ENCODE results near the gene FBN1.

Gene FBN1

DNA sequence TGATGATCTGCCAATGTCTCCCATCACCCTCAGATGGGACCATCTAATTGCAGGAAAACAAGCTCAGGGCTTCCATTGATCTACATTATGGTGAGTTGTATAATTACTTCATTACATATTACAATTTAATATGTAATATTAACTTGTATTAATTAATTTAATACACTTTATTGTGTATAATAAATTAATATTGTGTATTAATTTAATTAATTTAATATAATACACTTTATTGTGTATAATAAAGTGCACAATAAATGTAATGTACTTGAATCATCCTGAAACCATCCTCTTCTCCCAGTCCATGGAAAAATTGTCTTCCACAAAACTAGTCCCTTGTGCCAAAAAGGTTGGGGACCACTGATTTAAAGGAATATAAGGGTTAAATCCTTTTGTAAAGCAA lies 123.4 kb downstream of the FBN1 start:
- Mint-ChIP-seq H3K9me3 (no peaks in the 10 kb centered on the region), H3K4me3 (no peak overlapping the region), H3K4me1 (ENCODE audit: low read depth) (no peaks in the 10 kb centered on the region)

GRCh38 chr15:48520376-48521155 lies 124.9 kb downstream of the FBN1 start:
- H3K4me3 Mint-ChIP-seq, result no peak overlapping the region
- H3K4me1 Mint-ChIP-seq (ENCODE audit: low read depth), result no peaks in the 10 kb centered on the region
- no peaks in the 10 kb centered on the region for H3K36me3 Mint-ChIP-seq (ENCODE audit: low read depth)
- H3K9me3 Mint-ChIP-seq, result no peaks in the 10 kb centered on the region
- H3K27ac Mint-ChIP-seq, result no peak overlapping the region
- H3K27me3 Mint-ChIP-seq, result no peaks in the 10 kb centered on the region

More for the DNA sequence above, 123.4 kb downstream of the FBN1 start:
- Mint-ChIP-seq H3K36me3 (ENCODE audit: low read depth) (no peaks in the 10 kb centered on the region), H3K27me3 (no peaks in the 10 kb centered on the region), H3K27ac (no peak overlapping the region)

DNA sequence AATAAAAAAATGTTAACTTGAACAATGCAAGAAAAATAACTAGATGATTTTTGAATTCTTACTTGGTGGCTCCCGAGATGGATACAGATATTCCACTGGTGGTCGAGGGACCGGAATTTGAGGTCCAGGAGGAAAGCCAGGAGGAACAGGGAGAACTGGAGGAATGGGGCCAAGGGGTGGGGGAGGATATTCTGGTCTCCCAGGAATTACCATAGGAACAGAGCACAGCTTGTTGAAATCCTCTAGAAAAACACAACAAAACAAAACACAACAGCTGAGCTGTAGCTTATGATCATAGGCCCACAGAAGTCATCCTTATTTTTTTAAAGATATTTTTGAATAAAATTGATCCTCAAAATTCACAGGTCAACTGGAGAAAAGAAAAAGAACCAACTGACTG lies 129.4 kb downstream of the FBN1 start:
- Mint-ChIP-seq H3K4me1 (ENCODE audit: low read depth) (no peaks in the 10 kb centered on the region), H3K27ac (no peak overlapping the region), H3K4me3 (no peak overlapping the region), H3K9me3 (no peaks in the 10 kb centered on the region), H3K27me3 (no peaks in the 10 kb centered on the region), H3K36me3 (ENCODE audit: low read depth) (no peaks in the 10 kb centered on the region)

DNA sequence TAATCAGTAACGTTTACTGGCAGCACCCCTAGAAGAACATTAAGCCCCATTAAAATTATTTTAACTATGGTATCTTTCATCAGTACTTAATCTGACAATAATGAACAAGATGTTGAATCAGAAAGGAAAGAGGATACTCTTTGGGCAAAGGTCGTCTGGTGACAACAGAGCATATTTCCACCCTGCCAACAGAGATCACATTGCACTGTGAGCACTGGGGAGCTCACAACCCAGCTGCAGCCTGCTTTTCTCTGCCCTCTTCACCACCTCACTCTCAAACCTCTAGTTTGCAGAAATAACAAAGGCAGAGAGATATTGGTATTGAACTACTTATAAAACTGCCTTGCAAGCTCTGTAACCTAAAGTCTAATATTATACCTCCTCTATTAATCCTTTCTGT lies 130.0 kb downstream of the FBN1 start:
- H3K27ac Mint-ChIP-seq, result no peak overlapping the region
- no peak overlapping the region for H3K4me3 Mint-ChIP-seq
- no peaks in the 10 kb centered on the region for H3K36me3 Mint-ChIP-seq (ENCODE audit: low read depth)
- H3K4me1 Mint-ChIP-seq (ENCODE audit: low read depth), result no peaks in the 10 kb centered on the region
- H3K27me3 Mint-ChIP-seq, result no peaks in the 10 kb centered on the region
- no peaks in the 10 kb centered on the region for H3K9me3 Mint-ChIP-seq

DNA sequence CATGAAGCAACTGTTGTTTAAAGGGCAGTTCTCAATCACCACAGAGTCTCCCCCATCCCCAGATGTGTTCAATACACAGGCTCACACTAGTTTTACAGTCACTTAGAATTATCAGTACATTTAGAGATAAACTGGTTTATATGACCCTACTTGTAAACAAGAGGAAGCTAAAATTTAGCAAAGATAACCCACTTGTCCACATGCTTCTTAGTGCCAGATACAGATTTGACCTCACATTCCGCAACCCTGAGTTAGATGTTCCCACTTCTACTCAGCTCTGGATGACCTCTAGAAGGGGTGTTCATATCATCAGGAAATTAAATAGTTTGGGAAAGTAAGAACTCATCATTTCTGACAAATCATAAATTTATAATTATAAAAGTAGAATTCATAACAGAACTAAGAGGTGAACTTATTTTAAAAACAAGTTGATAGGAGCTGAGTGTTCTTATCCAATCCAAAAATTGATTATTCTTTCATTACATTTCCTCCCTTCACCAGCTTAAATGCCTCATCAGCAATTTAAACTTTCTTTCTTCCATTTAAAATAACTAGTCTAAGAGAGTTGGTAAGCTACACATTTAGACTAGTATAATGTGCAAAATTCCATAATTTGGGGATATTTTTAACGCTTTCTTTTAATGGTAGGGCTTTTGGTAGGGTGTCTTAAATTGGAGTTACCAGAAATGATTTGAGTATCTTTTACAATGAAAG lies 131.2 kb downstream of the FBN1 start:
- no peaks in the 10 kb centered on the region for H3K9me3 Mint-ChIP-seq
- no peak overlapping the region for H3K4me3 Mint-ChIP-seq
- H3K36me3 Mint-ChIP-seq (ENCODE audit: low read depth), result no peaks in the 10 kb centered on the region
- H3K27ac Mint-ChIP-seq, result no peak overlapping the region
- H3K4me1 Mint-ChIP-seq (ENCODE audit: low read depth), result no peaks in the 10 kb centered on the region
- H3K27me3 Mint-ChIP-seq, result no peaks in the 10 kb centered on the region

DNA sequence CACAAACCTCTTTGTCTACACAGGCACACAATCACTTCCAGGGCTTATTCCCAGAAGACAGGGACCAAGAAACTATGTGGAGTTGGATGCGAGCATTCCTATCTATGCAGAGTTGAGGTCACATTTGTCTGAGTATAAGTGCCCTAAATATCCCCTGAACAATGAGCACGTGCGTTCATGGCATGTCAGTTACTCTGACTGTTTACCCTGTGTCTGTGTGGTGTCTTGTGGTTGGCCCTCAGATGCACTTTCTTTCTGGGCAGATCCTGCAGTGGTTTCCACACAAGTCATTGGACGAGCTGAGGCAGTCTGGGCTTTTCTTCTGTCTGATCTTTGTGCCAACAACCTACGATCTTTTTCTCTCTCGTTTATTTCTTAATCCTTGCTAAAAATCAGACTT lies 134.5 kb downstream of the FBN1 start:
- Mint-ChIP-seq H3K4me1 (ENCODE audit: low read depth) (no peaks in the 10 kb centered on the region), H3K36me3 (ENCODE audit: low read depth) (no peaks in the 10 kb centered on the region), H3K27ac (no peak overlapping the region), H3K4me3 (no peak overlapping the region), H3K9me3 (no peaks in the 10 kb centered on the region), H3K27me3 (no peaks in the 10 kb centered on the region)

- no peaks in the 10 kb centered on the region for H3K27me3 Mint-ChIP-seq
- H3K4me3 Mint-ChIP-seq, result no peak overlapping the region
- no peaks in the 10 kb centered on the region for H3K36me3 Mint-ChIP-seq (ENCODE audit: low read depth)
- no peak overlapping the region for H3K27ac Mint-ChIP-seq
- no peaks in the 10 kb centered on the region for H3K9me3 Mint-ChIP-seq
- H3K4me1 Mint-ChIP-seq (ENCODE audit: low read depth), result no peaks in the 10 kb centered on the region
Observed at GRCh38 chr15:48507416-48508065, 138.0 kb downstream of the FBN1 start.

- no peak overlapping the region for H3K27ac Mint-ChIP-seq
- H3K9me3 Mint-ChIP-seq, result no peaks in the 10 kb centered on the region
- H3K4me3 Mint-ChIP-seq, result no peak overlapping the region
- H3K4me1 Mint-ChIP-seq (ENCODE audit: low read depth), result no peaks in the 10 kb centered on the region
- no peaks in the 10 kb centered on the region for H3K36me3 Mint-ChIP-seq (ENCODE audit: low read depth)
- no peaks in the 10 kb centered on the region for H3K27me3 Mint-ChIP-seq
Observed at GRCh38 chr15:48505067-48505466, 140.4 kb downstream of the FBN1 start.

GRCh38 chr15:48501208-48501607 lies 144.3 kb downstream of the FBN1 start:
- H3K27me3 Mint-ChIP-seq, result no peaks in the 10 kb centered on the region
- no peaks in the 10 kb centered on the region for H3K9me3 Mint-ChIP-seq
- no peaks in the 10 kb centered on the region for H3K36me3 Mint-ChIP-seq (ENCODE audit: low read depth)
- H3K4me3 Mint-ChIP-seq, result no peak overlapping the region
- H3K4me1 Mint-ChIP-seq (ENCODE audit: low read depth), result no peaks in the 10 kb centered on the region
- no peak overlapping the region for H3K27ac Mint-ChIP-seq

DNA sequence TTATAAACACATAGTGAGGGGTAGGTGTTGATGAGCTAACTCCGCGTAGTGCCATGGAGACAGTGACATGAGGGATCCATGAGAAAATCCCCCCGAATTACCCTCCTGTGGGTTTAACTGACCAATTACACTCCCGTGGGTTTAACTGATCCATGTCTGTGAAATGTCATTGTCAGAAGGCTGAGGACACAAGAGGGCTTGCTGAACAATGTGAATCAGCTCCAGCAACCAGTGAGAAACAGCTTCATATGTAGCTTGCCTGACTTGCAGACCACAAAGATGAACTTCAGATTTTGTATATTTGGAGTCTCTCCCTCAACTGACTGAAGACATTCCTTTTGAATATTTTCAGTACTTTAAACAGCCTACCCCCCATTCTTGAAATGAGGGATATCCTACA lies 144.9 kb downstream of the FBN1 start:
- Mint-ChIP-seq H3K4me1 (ENCODE audit: low read depth) (no peaks in the 10 kb centered on the region), H3K27ac (no peak overlapping the region), H3K36me3 (ENCODE audit: low read depth) (no peaks in the 10 kb centered on the region), H3K9me3 (no peaks in the 10 kb centered on the region), H3K4me3 (no peak overlapping the region), H3K27me3 (no peaks in the 10 kb centered on the region)

- no peaks in the 10 kb centered on the region for H3K9me3 Mint-ChIP-seq
- no peak overlapping the region for H3K27ac Mint-ChIP-seq
- no peak overlapping the region for H3K4me3 Mint-ChIP-seq
- no peaks in the 10 kb centered on the region for H3K27me3 Mint-ChIP-seq
- no peaks in the 10 kb centered on the region for H3K36me3 Mint-ChIP-seq (ENCODE audit: low read depth)
- H3K4me1 Mint-ChIP-seq (ENCODE audit: low read depth), result no peaks in the 10 kb centered on the region
Observed at GRCh38 chr15:48499978-48500377, 145.5 kb downstream of the FBN1 start.

GRCh38 chr15:48498828-48499227 lies 146.7 kb downstream of the FBN1 start:
- Mint-ChIP-seq H3K9me3 (no peaks in the 10 kb centered on the region), H3K4me3 (no peak overlapping the region), H3K4me1 (ENCODE audit: low read depth) (no peaks in the 10 kb centered on the region), H3K36me3 (ENCODE audit: low read depth) (no peaks in the 10 kb centered on the region), H3K27ac (no peak overlapping the region), H3K27me3 (no peaks in the 10 kb centered on the region)

- Mint-ChIP-seq H3K4me1 (ENCODE audit: low read depth) (no peaks in the 10 kb centered on the region), H3K27ac (no peak overlapping the region), H3K9me3 (no peaks in the 10 kb centered on the region), H3K27me3 (no peaks in the 10 kb centered on the region), H3K36me3 (ENCODE audit: low read depth) (no peaks in the 10 kb centered on the region), H3K4me3 (no peak overlapping the region)
Observed at GRCh38 chr15:48494631-48495030, 150.9 kb downstream of the FBN1 start.

DNA sequence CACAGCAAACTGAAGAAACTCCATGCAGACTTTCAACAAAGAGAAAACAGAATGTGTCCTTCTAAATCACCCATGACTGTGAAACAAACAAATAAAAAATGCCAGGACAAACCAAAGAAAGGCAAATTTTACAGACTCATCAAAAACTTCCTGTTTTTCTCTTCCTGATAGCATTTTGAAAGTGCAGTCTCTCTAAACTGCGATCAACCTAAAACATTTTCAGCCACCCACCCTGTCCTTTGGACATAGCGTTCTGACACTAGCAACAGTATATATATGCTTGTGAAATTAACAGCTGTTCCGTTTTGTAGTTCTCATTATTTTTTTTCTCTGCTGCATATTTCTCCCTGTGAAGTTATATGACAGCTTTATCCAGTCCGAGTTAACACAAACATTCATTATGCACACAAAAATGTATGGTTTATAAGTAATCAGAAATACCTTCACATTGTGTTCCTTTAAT lies 151.7 kb downstream of the FBN1 start:
- H3K9me3 Mint-ChIP-seq, result no peaks in the 10 kb centered on the region
- H3K4me3 Mint-ChIP-seq, result no peak overlapping the region
- no peaks in the 10 kb centered on the region for H3K4me1 Mint-ChIP-seq (ENCODE audit: low read depth)

DNA sequence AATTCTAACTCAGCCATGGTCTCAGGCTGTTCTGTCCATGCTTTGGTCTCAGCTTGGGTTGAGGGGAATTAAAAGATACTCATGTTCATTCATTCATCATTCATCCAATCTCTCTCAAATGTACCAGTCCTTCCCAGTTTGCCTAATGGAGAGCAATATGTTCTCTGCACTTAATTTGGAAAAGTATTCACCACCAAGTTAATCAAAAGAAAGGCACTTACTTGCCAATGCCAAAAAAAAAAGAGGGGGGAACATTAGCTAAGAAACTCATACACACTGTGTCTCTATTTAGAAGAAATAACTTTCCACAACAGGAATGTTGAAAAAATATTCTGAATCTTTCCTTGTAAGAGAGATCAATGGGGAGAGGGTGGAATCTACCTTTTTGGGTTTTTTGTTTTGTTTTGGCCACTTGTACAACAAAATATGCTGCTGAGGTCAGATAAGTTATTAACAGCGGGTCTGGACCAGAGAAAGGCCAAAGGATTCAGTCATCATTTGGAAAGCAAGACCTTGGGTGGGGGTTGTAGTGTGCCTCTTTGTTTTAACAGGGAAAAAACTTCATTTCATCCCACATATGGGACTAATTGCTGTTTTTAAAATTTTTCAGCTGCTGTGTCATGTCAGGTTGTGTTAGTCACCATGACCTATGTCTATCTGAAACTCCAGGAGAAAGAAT lies 152.3 kb downstream of the FBN1 start:
- no peak overlapping the region for H3K4me3 Mint-ChIP-seq
- no peaks in the 10 kb centered on the region for H3K4me1 Mint-ChIP-seq (ENCODE audit: low read depth)
- H3K27me3 Mint-ChIP-seq, result no peaks in the 10 kb centered on the region
- H3K36me3 Mint-ChIP-seq (ENCODE audit: low read depth), result no peaks in the 10 kb centered on the region
- no peak overlapping the region for H3K27ac Mint-ChIP-seq
- no peaks in the 10 kb centered on the region for H3K9me3 Mint-ChIP-seq

More for the DNA sequence above, 151.7 kb downstream of the FBN1 start:
- Mint-ChIP-seq H3K27me3 (no peaks in the 10 kb centered on the region), H3K36me3 (ENCODE audit: low read depth) (no peaks in the 10 kb centered on the region), H3K27ac (no peak overlapping the region)
